ENCODE results near the gene SMARCC2. TPM values are rescaled to one million over a fixed set of nuclear protein-coding genes. Genes with fewer than 3 reads are reported as not detected.

SMARCC2 gene
- total and polyA plus RNA-seq, 2 of the 13 experiments (the other 11 are each of a cell fraction or from before 2014, with no cell fraction given): 21.3 to 24.1 TPM

- 0 out of 2 replicates have a peak, but pooled peaks have one; percentile 73 for TF ChIP-seq ZNF276 (CRISPR knock-in tag; IDR thresholded peaks at IDR 0.05; ENCODE audit: low read depth)
- TF ChIP-seq ZNF816 (CRISPR knock-in tag; IDR thresholded peaks at IDR 0.05; ENCODE audit: borderline replicate concordance): no peak
- TF ChIP-seq ZNF691 (CRISPR knock-in tag; IDR thresholded peaks at IDR 0.05; ENCODE audit: borderline replicate concordance, low read depth): peak; percentile 67; the same call in 1 of the 2 replicates
- no peak for TF ChIP-seq CEBPB (IDR thresholded peaks at IDR 0.05; ENCODE audit: borderline replicate concordance, low read depth, low read length)
- peak; percentile 98 for TF ChIP-seq KAT8 (CRISPR knock-in tag; IDR thresholded peaks at IDR 0.05)
- TF ChIP-seq ERF (CRISPR knock-in tag; IDR thresholded peaks at IDR 0.05): peak; percentile 93; the same call in 1 of the 2 replicates
- TF ChIP-seq RFX5 (IDR thresholded peaks at IDR 0.05; ENCODE audit: low read depth, low read length): peak; percentile 59
- TF ChIP-seq TEAD3 (CRISPR knock-in tag; optimal IDR thresholded peaks at IDR 0.05; ENCODE audit: borderline replicate concordance): peak; percentile 90
- 0 out of 2 replicates have a peak, but pooled peaks have one; percentile 48 for TF ChIP-seq ZBTB34 (CRISPR knock-in tag; IDR thresholded peaks at IDR 0.05)
- peak; percentile 79; the same call in 1 of the 2 replicates for TF ChIP-seq SRY (CRISPR knock-in tag; IDR thresholded peaks at IDR 0.05)
- peak; percentile 55; the same call in 1 of the 2 replicates for TF ChIP-seq ZNF343 (CRISPR knock-in tag; IDR thresholded peaks at IDR 0.05)
- peak; percentile 100 for TF ChIP-seq AGO1 (IDR thresholded peaks at IDR 0.05; ENCODE audit: low read depth, low read length, poor library complexity, severe bottlenecking)
- TF ChIP-seq HNF1A (IDR thresholded peaks at IDR 0.05; ENCODE audit: low read depth): no peak; the same call in 1 of the 2 replicates
- peak; percentile 73; the same call in 1 of the 2 replicates for TF ChIP-seq HNF1A (CRISPR knock-in tag; IDR thresholded peaks at IDR 0.05; ENCODE audit: borderline replicate concordance)
- TF ChIP-seq THAP7 (CRISPR knock-in tag; IDR thresholded peaks at IDR 0.05): no peak
- TF ChIP-seq ZNF766 (CRISPR knock-in tag; IDR thresholded peaks at IDR 0.05; ENCODE audit: borderline replicate concordance): peak; percentile 66; the same call in 1 of the 2 replicates
- peak; percentile 75; the same call in 1 of the 2 replicates for TF ChIP-seq FOXK2 (IDR thresholded peaks at IDR 0.05)
- TF ChIP-seq RORA (CRISPR knock-in tag; IDR thresholded peaks at IDR 0.05): no peak
These were observed 71.2 kb downstream of the SMARCC2 start, which contains the start of gene ZC3H10 (continued) for GRCh38 chr12:56117778-56118687.
